Lower leg skin (tissue), 3 donors: ENCODE measurements around the gene TSTD1.

Experiments used
- CTCF ChIP-seq, 3 donors: fragments of 450-650 bp; IDR thresholded peaks; one replicate each; pipeline ENCODE4 v1.5.1; 2016; ENCODE audit warnings: antibody characterized with exemption in 3 of 3, mild to moderate bottlenecking in 3 of 3, moderate library complexity in 2 of 3
- POLR2A ChIP-seq, 2 donors: fragments of 450-650 bp; IDR thresholded peaks; one replicate each; pipeline ENCODE4 v1.6.1; 2016 to 2017; ENCODE audit warnings: antibody characterized with exemption in 2 of 2, mild to moderate bottlenecking in 1 of 2, moderate library complexity in 1 of 2

GRCh38 chr1:161037661-161038522 is 872 bp downstream of the TSTD1 start:
- TF ChIP-seq CTCF (IDR thresholded peaks at IDR 0.05) (no peak), POLR2A (IDR thresholded peaks at IDR 0.05) (no peak)
